AG10803 (cell line): ENCODE data around the gene NDRG3.

Experiments used
- DNase-seq: peaks from one replicate; pipeline ENCODE4 v3.0.0; 2010; ENCODE audit warnings: low read depth
- H3K4me3 ChIP-seq: 2 replicates; pipeline ENCODE4 v1.5.1; 2011; ENCODE audit warnings: mild to moderate bottlenecking, low read length, control low read depth
- CTCF ChIP-seq: conservative IDR thresholded peaks from 2 replicates; pipeline ENCODE4 v1.5.1; 2011; ENCODE audit warnings: mild to moderate bottlenecking, low read length, control low read depth, inconsistent platforms

NDRG3 gene

GRCh38 chr20:36663031-36663430 is 82.9 kb downstream of the NDRG3 start:
- TF ChIP-seq CTCF, result no peak
- no peak for DNase-seq
- no peak overlapping the region for H3K4me3 ChIP-seq

GRCh38 chr20:36658300-36658699 is 87.6 kb downstream of the NDRG3 start:
- DNase-seq, result no peak
- H3K4me3 ChIP-seq, result no peak overlapping the region
- TF ChIP-seq CTCF, result no peak

GRCh38 chr20:36656733-36657132 is 89.2 kb downstream of the NDRG3 start:
- no peak for TF ChIP-seq CTCF
- no peak overlapping the region for H3K4me3 ChIP-seq
- DNase-seq, result no peak

GRCh38 chr20:36655004-36655403 is 90.9 kb downstream of the NDRG3 start:
- TF ChIP-seq CTCF, result no peak
- no peak for DNase-seq
- no peak overlapping the region for H3K4me3 ChIP-seq

DNA sequence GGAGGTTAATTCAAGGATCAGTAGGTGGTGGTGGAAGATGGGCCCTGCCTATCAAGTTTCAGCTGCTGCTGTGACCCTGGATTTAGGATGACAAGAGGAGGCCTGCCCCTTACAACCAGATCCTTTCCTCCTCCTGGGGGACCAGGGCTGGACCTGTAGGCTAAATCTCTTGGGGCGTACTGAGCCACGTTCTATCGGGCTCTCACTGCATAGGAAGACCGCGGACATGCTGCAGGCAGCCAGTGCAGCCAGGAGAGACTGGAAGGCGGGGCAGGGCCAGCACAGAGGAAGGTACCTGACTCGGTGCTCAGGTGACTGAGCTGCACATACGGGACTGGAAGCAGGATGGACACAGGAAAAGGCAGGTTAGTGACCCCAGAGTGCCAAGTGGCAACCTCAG is 91.4 kb downstream of the NDRG3 start:
- no peak overlapping the region for H3K4me3 ChIP-seq
- no peak for DNase-seq
- no peak for TF ChIP-seq CTCF

- no peak for TF ChIP-seq CTCF
- no peak for DNase-seq
- no peak overlapping the region for H3K4me3 ChIP-seq
Measured at GRCh38 chr20:36653456-36653855, 92.4 kb downstream of the NDRG3 start.

GRCh38 chr20:36647196-36648121 is 98.4 kb downstream of the NDRG3 start:
- TF ChIP-seq CTCF, result no peak
- no peak overlapping the region for H3K4me3 ChIP-seq
- no peak for DNase-seq
